B cell (primary cell): ENCODE measurements around the gene RRAS2. TPM values are rescaled to one million over a fixed set of nuclear protein-coding genes. Genes with fewer than 3 reads are reported as not detected.
A peak's percentile ranks its signal among the peaks of the same experiment; 100 is the strongest.

Experiments used
- ATAC-seq: fragments of 200-7000 bp; cut with Tn5 transposase; one replicate; pipeline ENCODE4 v1.10.0; 2021; ENCODE audit warnings: low read depth, mild to moderate bottlenecking, moderate number of reproducible peaks, moderate library complexity
- CTCF ChIA-PET: fragments of 350-600 bp; sonication (Branson Sonifier 250); formaldehyde crosslinking; loops from one replicate; lab custom pipeline; 2021; ENCODE audit warnings: antibody characterized with exemption, inconsistent platforms; lab: Charles Lee
- POLR2A ChIA-PET: fragments of 350-600 bp; sonication (Branson Sonifier 250); formaldehyde crosslinking; loops from one replicate; lab custom pipeline; 2021; ENCODE audit warnings: antibody characterized with exemption; lab: Charles Lee
- DNase-seq: peaks from one replicate; pipeline ENCODE4 v3.0.0; 2013
- H2AFZ ChIP-seq: 2 replicates; pipeline ENCODE4 v1.6.1; 2012; ENCODE audit warnings: mild to moderate bottlenecking, low read depth, low read length; ENCODE audit not compliant: insufficient read depth, poor library complexity, severe bottlenecking
- H3K27ac ChIP-seq, 2 donors: 1 replicate in 1 of 2; 2 replicates in 1 of 2; pipeline ENCODE4 v1.5.1; 2012 to 2013; ENCODE audit warnings: low read length in 2 of 2, mild to moderate bottlenecking in 2 of 2, moderate library complexity in 1 of 2
- H3K27me3 ChIP-seq, 4 experiments: fragments of 200-600 bp in 1 of 4; sonication (generic) in 1 of 4; replicated peaks in 1 of 4; 1 replicate in 2 of 4; 2 replicates in 2 of 4; pipeline versions ENCODE4 v1.6.1 to v1.7.0; 2013 to 2016; ENCODE audit warnings: low read length in 3 of 4, mild to moderate bottlenecking in 2 of 4, mixed read lengths in 1 of 4, moderate library complexity in 1 of 4; ENCODE audit not compliant: insufficient read depth in 4 of 4, control insufficient read depth in 3 of 4; ENCODE audit errors: control extremely low read depth in 1 of 4
- H3K36me3 ChIP-seq, 2 experiments: replicated peaks in 1 of 2; 1 replicate in 1 of 2; 2 replicates in 1 of 2; pipeline versions ENCODE4 v1.6.1 to v1.7.1; 2013; ENCODE audit warnings: low read length in 1 of 2; ENCODE audit not compliant: insufficient read depth in 2 of 2, control insufficient read depth in 1 of 2; ENCODE audit errors: control extremely low read depth in 1 of 2, extremely low read depth in 1 of 2
- H3K4me1 ChIP-seq, 2 donors: fragments of 200-600 bp in 1 of 2; sonication (generic) in 1 of 2; 1 replicate in 1 of 2; 2 replicates in 1 of 2; pipeline versions ENCODE4 v1.5.1 to v1.6.1; 2013 to 2017; ENCODE audit warnings: low read length in 2 of 2; ENCODE audit not compliant: control insufficient read depth in 2 of 2, insufficient read depth in 2 of 2
- H3K4me2 ChIP-seq: replicated peaks from 2 replicates; pipeline ENCODE3; 2012; ENCODE audit warnings: mild to moderate bottlenecking, low read depth, low read length; ENCODE audit not compliant: poor library complexity, severe bottlenecking
- H3K4me3 ChIP-seq, 5 experiments: fragments of 200-600 bp in 1 of 5; sonication (generic) in 1 of 5; 1 replicate in 3 of 5; 2 replicates in 2 of 5; pipeline versions ENCODE4 v1.5.1 to v1.7.0; 2011 to 2016; ENCODE audit warnings: low read length in 4 of 5, mild to moderate bottlenecking in 4 of 5, low read depth in 2 of 5, control low read depth in 1 of 5, moderate library complexity in 1 of 5; ENCODE audit not compliant: insufficient read depth in 1 of 5; ENCODE audit errors: control extremely low read depth in 1 of 5, extremely low read depth in 1 of 5
- H3K79me2 ChIP-seq: fragments of 200-600 bp; sonication (generic); one replicate; pipeline ENCODE4 v1.6.0; 2016; ENCODE audit warnings: low read length; ENCODE audit not compliant: control insufficient read depth, insufficient read depth
- H3K9ac ChIP-seq: fragments of 200-600 bp; sonication (generic); 2 replicates; pipeline ENCODE4 v1.6.1; 2017; ENCODE audit warnings: mild to moderate bottlenecking, low read length, moderate library complexity
- H3K9me3 ChIP-seq, 3 donors: one replicate each; pipeline versions ENCODE4 v1.6.1 to v1.7.1; 2013; ENCODE audit warnings: low read length in 2 of 3; ENCODE audit not compliant: control insufficient read depth in 2 of 3, insufficient read depth in 1 of 3; ENCODE audit errors: control extremely low read depth in 1 of 3
- H4K20me1 ChIP-seq: 2 replicates; pipeline ENCODE4 v1.6.0; 2012; ENCODE audit warnings: mild to moderate bottlenecking, low read length; ENCODE audit not compliant: insufficient read depth, control insufficient read depth, poor library complexity, severe bottlenecking
- H3K27ac Mint-ChIP-seq: one replicate; pipeline ENCODE4 v1.8.0; 2021; ENCODE audit warnings: mixed read lengths
- H3K27me3 Mint-ChIP-seq: one replicate; pipeline ENCODE4 v1.8.0; 2021; ENCODE audit warnings: mixed read lengths
- H3K4me1 Mint-ChIP-seq: one replicate; pipeline ENCODE4 v1.8.0; 2021; ENCODE audit warnings: mixed read lengths
- H3K4me3 Mint-ChIP-seq: one replicate; pipeline ENCODE4 v1.8.0; 2021; ENCODE audit warnings: mixed read lengths
- H3K9me3 Mint-ChIP-seq: one replicate; pipeline ENCODE4 v1.8.0; 2022; ENCODE audit warnings: mixed read lengths; ENCODE audit not compliant: insufficient read depth
- CTCF ChIP-seq: fragments of 200-600 bp; IDR thresholded peaks from one replicate; pipeline ENCODE4 v1.8.0; 2022; ENCODE audit warnings: antibody characterized with exemption, mild to moderate bottlenecking
- EZH2 ChIP-seq: IDR thresholded peaks from 2 replicates; pipeline ENCODE4 v1.6.1; 2012; ENCODE audit warnings: borderline replicate concordance, low read depth, mild to moderate bottlenecking, moderate library complexity, low read length; ENCODE audit not compliant: insufficient read depth, poor library complexity, severe bottlenecking
- WGBS: methylation state at CpG from one replicate; pipeline ENCODE4 v1.1.5; 2013; ENCODE audit warnings: missing lambda C conversion rate; ENCODE audit not compliant: insufficient coverage; 5-methylcytosine and 5-hydroxymethylcytosine counted together
- intact Hi-C: fragments of 100-400 bp; cut with micrococcal nuclease; formaldehyde crosslinking; loops from one replicate; pipeline ENCODE4 v1.10.0; 2022
- polyA plus RNA-seq: library from polyadenylated mRNA; depleted of rRNA; stranded (reverse); fragments of >200 nt; gene quantifications from 2 replicates; pipeline ENCODE4 v1.2.3, GENCODE V29; 2012
- total RNA-seq, 2 donors: library from RNA; stranded (reverse); fragments of 120-200 nt in 1 of 2; gene quantifications; 1 replicate in 1 of 2; 2 replicates in 1 of 2; pipeline versions ENCODE4 v1.2.3 to v1.2.4, GENCODE V29; 2013 to 2022

The RRAS2 gene
- total and polyA plus RNA-seq, 2 donors (not counting 1 experiment from before 2014, with no cell fraction given), result 31.8 to 72.4 TPM

- peak overlapping the region; percentile 23 for H3K4me3 Mint-ChIP-seq
- Histone ChIP-seq H3K9ac (no peak overlapping the region), H4K20me1 (peaks cover 32% of the 10 kb centered on the region), H2AFZ (no peak overlapping the region), H3K27me3 (no peaks in the 10 kb centered on the region), H3K9me3 (peaks cover 3 to 26% (median 12%) of the 10 kb centered on the region in 3 donors), H3K4me2 (peak overlapping the region; percentile 20), H3K4me3 (no peak overlapping the region), H3K36me3 (peaks cover 0 to 4% of the 10 kb centered on the region in 2 experiments), H3K4me1 (peaks cover 38 to 51% of the 10 kb centered on the region in 2 donors), H3K79me2 (peaks cover 100% of the 10 kb centered on the region), H3K27ac (peak overlapping the region in 1 of 2 donors; percentile 63)
- H3K9me3 Mint-ChIP-seq, result no peaks in the 10 kb centered on the region
- ATAC-seq (no peak), DNase-seq (no peak)
- peak overlapping the region; percentile 44 for H3K27ac Mint-ChIP-seq
- WGBS, result no CpG with 5 or more reads among the region's 1 CpG
- TF ChIP-seq EZH2 (no peak), CTCF (no peak)
- ChIA-PET POLR2A (no interaction called here), CTCF (no interaction called here)
- no peaks in the 10 kb centered on the region for H3K27me3 Mint-ChIP-seq
- H3K4me1 Mint-ChIP-seq, result peaks cover 65% of the 10 kb centered on the region
- intact Hi-C loops, result loop anchor here (1.0 kb wide), 1 partner anchor 8 kb away; no protein-coding TSS in a partner anchor
Observed at GRCh38 chr11:14347991-14348390, 11.0 kb downstream of the RRAS2 start.

- peaks cover 3 to 26% (median 12%) of the 10 kb centered on the region in 3 donors for H3K9me3 ChIP-seq
- no peak overlapping the region for H3K4me3 ChIP-seq
- H4K20me1 ChIP-seq, result peaks cover 27% of the 10 kb centered on the region
- peaks cover 0 to 4% of the 10 kb centered on the region in 2 experiments for H3K36me3 ChIP-seq
- H3K4me1 Mint-ChIP-seq, result peaks cover 68% of the 10 kb centered on the region
- no peak overlapping the region for H3K27ac Mint-ChIP-seq
- no peaks in the 10 kb centered on the region for H3K27me3 ChIP-seq
- POLR2A ChIA-PET, result no interaction called here
- ATAC-seq (no peak), DNase-seq (no peak)
- WGBS, result 100% methylated on average over 4 of the region's 7 CpGs
- peaks cover 40 to 56% of the 10 kb centered on the region in 2 donors for H3K4me1 ChIP-seq
- intact Hi-C loops, result no loop called here
- no peaks in the 10 kb centered on the region for H3K9me3 Mint-ChIP-seq
- CTCF ChIA-PET, result interaction anchor here (1.2 to 1.4 kb wide), 2 partner anchors 9 to 29 kb away, joined by 4 to 7 read pairs; no protein-coding TSS in a partner anchor
- no peak overlapping the region for H2AFZ ChIP-seq
- H3K9ac ChIP-seq, result no peak overlapping the region
- peak overlapping the region in 1 of 2 donors; percentile 63 for H3K27ac ChIP-seq
- no peak overlapping the region for H3K4me2 ChIP-seq
- H3K27me3 Mint-ChIP-seq, result no peaks in the 10 kb centered on the region
- H3K79me2 ChIP-seq, result peaks cover 100% of the 10 kb centered on the region
- H3K4me3 Mint-ChIP-seq, result no peak overlapping the region
- TF ChIP-seq CTCF, result no peak
- TF ChIP-seq EZH2, result no peak
Observed at GRCh38 chr11:14347494-14347893, 11.5 kb downstream of the RRAS2 start.
